ENCODE results near the gene CYTH1.

Gene CYTH1

GRCh38 chr17:78797691-78798585 lies 15.9 kb upstream of the CYTH1 start:
- TF ChIP-seq GATA3 (IDR thresholded peaks at IDR 0.05; ENCODE audit: low read depth, low read length) (no peak), GATA2 (IDR thresholded peaks at IDR 0.05; ENCODE audit: low read depth, low read length) (no peak)

GRCh38 chr17:78797213-78797612 lies 15.1 kb upstream of the CYTH1 start:
- no peak for TF ChIP-seq GATA3 (IDR thresholded peaks at IDR 0.05; ENCODE audit: low read depth, low read length)
- no peak for TF ChIP-seq GATA2 (IDR thresholded peaks at IDR 0.05; ENCODE audit: low read depth, low read length)

DNA sequence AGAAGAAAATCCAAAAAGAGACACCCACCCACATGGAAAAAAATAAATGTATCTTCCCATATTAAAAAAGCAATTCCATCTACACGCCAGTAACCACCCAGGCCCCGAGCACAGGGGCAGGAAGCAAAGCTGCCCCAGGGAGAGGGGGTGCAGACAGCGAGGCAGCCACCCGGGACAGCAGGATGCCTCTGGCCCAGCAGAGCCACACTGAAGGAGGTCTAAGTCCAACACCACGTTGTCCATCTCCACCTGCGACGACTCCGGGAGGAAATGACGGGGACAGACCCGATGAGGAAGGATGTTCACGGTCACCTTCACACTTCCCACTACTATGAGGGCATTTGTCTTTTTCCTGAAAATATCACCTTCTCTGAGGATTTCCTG lies 14.4 kb upstream of the CYTH1 start:
- no peak for TF ChIP-seq GATA2 (IDR thresholded peaks at IDR 0.05; ENCODE audit: low read depth, low read length)
- TF ChIP-seq GATA3 (IDR thresholded peaks at IDR 0.05; ENCODE audit: low read depth, low read length) = no peak

GRCh38 chr17:78795861-78796516 lies 13.9 kb upstream of the CYTH1 start:
- TF ChIP-seq GATA3 (IDR thresholded peaks at IDR 0.05; ENCODE audit: low read depth, low read length) = no peak
- no peak for TF ChIP-seq GATA2 (IDR thresholded peaks at IDR 0.05; ENCODE audit: low read depth, low read length)

DNA sequence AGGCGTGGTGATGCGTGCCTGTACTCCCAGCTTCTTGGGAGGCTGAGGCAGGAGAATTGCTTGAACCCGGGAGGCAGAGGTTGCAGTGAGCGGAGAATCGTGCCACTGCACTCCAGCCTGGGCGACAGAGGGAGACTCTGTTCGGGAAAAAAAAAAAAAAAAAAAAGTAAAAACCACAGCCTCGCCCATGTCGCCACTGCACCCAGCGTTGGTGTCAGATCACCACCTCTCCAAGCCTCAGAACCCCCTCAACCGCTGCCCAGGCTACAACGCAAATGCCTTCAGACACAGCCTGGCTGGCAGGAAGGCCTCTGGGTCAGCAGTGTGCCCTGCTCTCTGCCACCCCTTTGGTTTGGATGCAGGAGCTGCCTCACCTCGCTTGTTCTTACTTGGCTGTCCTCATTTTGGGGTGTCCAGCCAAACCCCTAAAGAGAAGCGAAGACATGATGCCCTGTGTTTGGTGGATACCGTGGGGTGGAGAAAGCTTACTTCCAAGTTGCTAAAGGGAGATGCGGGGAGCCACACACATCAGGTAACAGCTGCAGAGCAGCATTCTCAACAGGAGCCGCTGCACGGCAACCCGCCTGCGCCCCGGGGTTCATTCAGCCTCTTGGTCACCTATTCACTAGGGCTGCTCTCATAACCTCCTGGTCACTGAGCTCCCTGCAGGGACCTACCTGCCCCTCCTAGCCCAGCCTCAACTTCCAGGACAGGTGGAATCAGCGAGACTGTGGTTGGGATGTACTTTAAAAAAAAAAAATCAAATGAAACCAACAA lies 13.0 kb upstream of the CYTH1 start:
- TF ChIP-seq GATA2 (IDR thresholded peaks at IDR 0.05; ENCODE audit: low read depth, low read length) = no peak
- no peak for TF ChIP-seq GATA3 (IDR thresholded peaks at IDR 0.05; ENCODE audit: low read depth, low read length)

- no peak for TF ChIP-seq GATA3 (IDR thresholded peaks at IDR 0.05; ENCODE audit: low read depth, low read length)
- TF ChIP-seq GATA2 (IDR thresholded peaks at IDR 0.05; ENCODE audit: low read depth, low read length) = no peak
Observed at GRCh38 chr17:78794399-78794798, 12.3 kb upstream of the CYTH1 start.

- TF ChIP-seq GATA2 (IDR thresholded peaks at IDR 0.05; ENCODE audit: low read depth, low read length) = no peak
- TF ChIP-seq GATA3 (IDR thresholded peaks at IDR 0.05; ENCODE audit: low read depth, low read length) = no peak
Observed at GRCh38 chr17:78793968-78794367, 11.9 kb upstream of the CYTH1 start.

GRCh38 chr17:78793415-78793814 lies 11.3 kb upstream of the CYTH1 start:
- TF ChIP-seq GATA3 (IDR thresholded peaks at IDR 0.05; ENCODE audit: low read depth, low read length) = no peak
- no peak for TF ChIP-seq GATA2 (IDR thresholded peaks at IDR 0.05; ENCODE audit: low read depth, low read length)

- no peak for TF ChIP-seq GATA3 (IDR thresholded peaks at IDR 0.05; ENCODE audit: low read depth, low read length)
- TF ChIP-seq GATA2 (IDR thresholded peaks at IDR 0.05; ENCODE audit: low read depth, low read length) = no peak
Observed at GRCh38 chr17:78791840-78792709, 10.0 kb upstream of the CYTH1 start.

GRCh38 chr17:78790552-78790951 lies 8.5 kb upstream of the CYTH1 start:
- TF ChIP-seq GATA2 (IDR thresholded peaks at IDR 0.05; ENCODE audit: low read depth, low read length) (no peak), GATA3 (IDR thresholded peaks at IDR 0.05; ENCODE audit: low read depth, low read length) (no peak)

- TF ChIP-seq GATA3 (IDR thresholded peaks at IDR 0.05; ENCODE audit: low read depth, low read length) = no peak
- TF ChIP-seq GATA2 (IDR thresholded peaks at IDR 0.05; ENCODE audit: low read depth, low read length) = no peak
Observed at GRCh38 chr17:78789663-78790181, 7.6 kb upstream of the CYTH1 start.

- TF ChIP-seq GATA3 (IDR thresholded peaks at IDR 0.05; ENCODE audit: low read depth, low read length) (no peak), GATA2 (IDR thresholded peaks at IDR 0.05; ENCODE audit: low read depth, low read length) (no peak)
Observed at GRCh38 chr17:78789149-78789662, 7.1 kb upstream of the CYTH1 start.

- TF ChIP-seq GATA2 (IDR thresholded peaks at IDR 0.05; ENCODE audit: low read depth, low read length) = no peak
- no peak for TF ChIP-seq GATA3 (IDR thresholded peaks at IDR 0.05; ENCODE audit: low read depth, low read length)
Observed at GRCh38 chr17:78788451-78788850, 6.4 kb upstream of the CYTH1 start.

Measured in SH-SY5Y (cell line).